ENCODE results near the gene RPSA.

DNA sequence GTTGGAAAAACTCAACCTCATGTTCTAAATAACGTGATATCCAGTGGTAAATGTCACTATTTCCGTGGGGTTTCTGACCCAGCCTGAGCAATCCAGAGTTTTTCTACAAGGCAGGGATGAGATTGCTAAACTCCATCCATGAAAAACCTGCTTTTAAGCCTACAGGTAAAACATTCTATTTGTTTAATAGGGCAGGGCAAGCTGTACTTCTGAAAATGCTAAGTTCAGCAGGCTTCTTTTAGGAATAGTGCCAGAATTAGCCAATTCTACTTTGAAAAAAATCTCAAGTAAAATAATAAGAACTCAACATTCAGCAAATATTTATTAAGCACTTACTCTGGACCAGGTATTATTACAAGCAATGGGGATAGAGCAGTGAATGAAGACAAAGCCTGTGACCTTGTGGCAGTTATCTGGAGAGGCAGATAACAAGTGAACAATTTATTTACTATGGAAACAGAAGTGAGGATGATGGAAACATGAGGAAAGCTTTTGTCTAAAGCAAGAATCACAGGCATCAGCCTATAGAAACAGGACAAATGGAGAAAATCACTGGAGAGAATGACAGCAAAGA lies 13.3 kb downstream of the RPSA start:
- TF ChIP-seq CTCF (conservative IDR thresholded peaks at IDR 0.05) = no peak
- TF ChIP-seq EZH2 (IDR thresholded peaks at IDR 0.05; ENCODE audit: low read depth) = no peak
